Activated CD8-positive, alpha-beta memory T cell treated with anti-CD3 and anti-CD28 coated beads, Interleukin-2, amount 10 ng/mL, durations not matched to agents 7 days and 5 days (primary cell): ENCODE results near the gene COQ10A. TPM values are rescaled to one million over a fixed set of nuclear protein-coding genes. Genes with fewer than 3 reads are reported as not detected.

ENCODE experiments used
- ATAC-seq: fragments of 150-1000 bp; cut with Tn5 transposase; one replicate; pipeline ENCODE4 v1.10.0; 2021; ENCODE audit warnings: moderate library complexity
- CTCF ChIA-PET: fragments of 350-600 bp; sonication (Branson Sonifier 250); formaldehyde crosslinking; loops from one replicate; lab custom pipeline; 2021; ENCODE audit warnings: antibody characterized with exemption; lab: Charles Lee
- DNase-seq: peaks from one replicate; pipeline ENCODE4 v3.0.0-alpha.2; 2020
- H3K27ac Mint-ChIP-seq: one replicate; pipeline ENCODE4 v1.8.0; 2021; ENCODE audit warnings: mild to moderate bottlenecking, mixed read lengths
- H3K27me3 Mint-ChIP-seq: one replicate; pipeline ENCODE4 v1.8.0; 2021; ENCODE audit warnings: mixed read lengths
- H3K36me3 Mint-ChIP-seq: one replicate; pipeline ENCODE4 v1.8.0; 2021; ENCODE audit warnings: mild to moderate bottlenecking, mixed read lengths
- H3K4me1 Mint-ChIP-seq: one replicate; pipeline ENCODE4 v1.8.0; 2021; ENCODE audit warnings: mixed read lengths
- H3K4me3 Mint-ChIP-seq: one replicate; pipeline ENCODE4 v1.8.0; 2021; ENCODE audit warnings: mild to moderate bottlenecking, moderate library complexity, mixed read lengths
- H3K9me3 Mint-ChIP-seq: one replicate; pipeline ENCODE4 v1.8.0; 2022; ENCODE audit warnings: low read depth, mixed read lengths
- total RNA-seq, 2 experiments: library from RNA; stranded (reverse); gene quantifications; one replicate each; pipeline ENCODE4 v1.2.3, GENCODE V29; 2021

COQ10A gene
- total RNA-seq, 2 experiments from 2014 or later: 16.0 to 17.4 TPM

- Mint-ChIP-seq H3K4me1 (peaks cover 56% of the 10 kb centered on the region), H3K27ac (peak overlapping the region; percentile 31), H3K9me3 (no peaks in the 10 kb centered on the region), H3K4me3 (peak overlapping the region; percentile 6), H3K27me3 (no peaks in the 10 kb centered on the region), H3K36me3 (peaks cover 32% of the 10 kb centered on the region)
- CTCF ChIA-PET: interaction anchor here (0.7 to 1.3 kb wide), 4 partner anchors 11 to 339 kb away, joined by 3 to 4 read pairs (median 3); partner anchors contain the start of gene COQ10A
- no peak for ATAC-seq
- no peak for DNase-seq
Measured at GRCh38 chr12:56297400-56297799, 30.7 kb downstream of the COQ10A start.

- Mint-ChIP-seq H3K4me3 (peak overlapping the region; percentile 90), H3K27ac (peak overlapping the region; percentile 89), H3K9me3 (no peaks in the 10 kb centered on the region), H3K27me3 (no peaks in the 10 kb centered on the region), H3K4me1 (peaks cover 52% of the 10 kb centered on the region), H3K36me3 (peaks cover 27% of the 10 kb centered on the region)
- CTCF ChIA-PET: interaction anchor here (0.9 to 1.6 kb wide), 9 partner anchors 9 to 180 kb away, joined by 3 to 7 read pairs (median 4); partner anchors contain the start of genes ESYT1, IL23A and ZC3H10
- DNase-seq (no peak), ATAC-seq (no peak)
Measured at GRCh38 chr12:56298828-56299227, 32.1 kb downstream of the COQ10A start.

GRCh38 chr12:56299308-56299852, 32.6 kb downstream of the COQ10A start:
- DNase-seq (peak; percentile 56), ATAC-seq (peak; percentile 3)
- H3K9me3 Mint-ChIP-seq: no peaks in the 10 kb centered on the region
- CTCF ChIA-PET: interaction anchor here (1.1 to 1.9 kb wide), 7 partner anchors 12 to 181 kb away, joined by 3 to 7 read pairs (median 4); partner anchors contain the start of genes ESYT1, IL23A, PAN2 and ZC3H10
- H3K27ac Mint-ChIP-seq: peak overlapping the region; percentile 89
- peaks cover 49% of the 10 kb centered on the region for H3K4me1 Mint-ChIP-seq
- peaks cover 26% of the 10 kb centered on the region for H3K36me3 Mint-ChIP-seq
- no peaks in the 10 kb centered on the region for H3K27me3 Mint-ChIP-seq
- H3K4me3 Mint-ChIP-seq: peak overlapping the region; percentile 90

GRCh38 chr12:56299853-56300643, 33.3 kb downstream of the COQ10A start, which contains the start of gene CS:
Gene CS, minus strand, starts transcription at chr12:56300330. Its CDS starts 129 bp downstream, at chr12:56300201.
- no peaks in the 10 kb centered on the region for H3K9me3 Mint-ChIP-seq
- peak; percentile 97 for ATAC-seq
- peak; percentile 99 for DNase-seq
- peaks cover 26% of the 10 kb centered on the region for H3K36me3 Mint-ChIP-seq
- H3K27ac Mint-ChIP-seq: peak within 1 kb of the TSS; percentile 89
- peak within 1 kb of the TSS; percentile 90 for H3K4me3 Mint-ChIP-seq
- no peaks in the 10 kb centered on the region for H3K27me3 Mint-ChIP-seq
- CTCF ChIA-PET: interaction anchor here (0.6 to 1.9 kb wide), 4 partner anchors 13 to 78 kb away, joined by 3 to 6 read pairs (median 4); partner anchors contain the start of genes PAN2 and RNF41
- peaks cover 49% of the 10 kb centered on the region for H3K4me1 Mint-ChIP-seq

GRCh38 chr12:56300644-56301464, 34.1 kb downstream of the COQ10A start:
- no peaks in the 10 kb centered on the region for H3K9me3 Mint-ChIP-seq
- ATAC-seq (no peak), DNase-seq (no peak)
- peak overlapping the region; percentile 90 for H3K4me3 Mint-ChIP-seq
- H3K36me3 Mint-ChIP-seq: peaks cover 30% of the 10 kb centered on the region
- CTCF ChIA-PET: interaction anchor here (0.6 to 1.9 kb wide), 5 partner anchors 20 to 752 kb away, joined by 3 to 6 read pairs (median 3); partner anchors contain the start of genes PAN2 and RNF41
- peak overlapping the region; percentile 89 for H3K27ac Mint-ChIP-seq
- peaks cover 49% of the 10 kb centered on the region for H3K4me1 Mint-ChIP-seq
- no peaks in the 10 kb centered on the region for H3K27me3 Mint-ChIP-seq

GRCh38 chr12:56304276-56304675, 37.5 kb downstream of the COQ10A start:
- ATAC-seq (no peak), DNase-seq (no peak)
- CTCF ChIA-PET: no interaction called here

GRCh38 chr12:56304872-56305590, 38.3 kb downstream of the COQ10A start:
- no peak overlapping the region for H3K27ac Mint-ChIP-seq
- ATAC-seq (no peak), DNase-seq (no peak)
- CTCF ChIA-PET: interaction anchor here (1.3 kb wide), 1 partner anchor 37 kb away, joined by 3 read pairs; no protein-coding TSS in a partner anchor
- peaks cover 19% of the 10 kb centered on the region for H3K4me1 Mint-ChIP-seq
- H3K36me3 Mint-ChIP-seq: peaks cover 14% of the 10 kb centered on the region
- H3K4me3 Mint-ChIP-seq: no peak overlapping the region
- no peaks in the 10 kb centered on the region for H3K9me3 Mint-ChIP-seq
- H3K27me3 Mint-ChIP-seq: no peaks in the 10 kb centered on the region

More at GRCh38 chr12:56304276-56304675, 37.5 kb downstream of the COQ10A start:
- Mint-ChIP-seq H3K27me3 (no peaks in the 10 kb centered on the region), H3K27ac (no peak overlapping the region), H3K4me3 (no peak overlapping the region), H3K36me3 (peaks cover 10% of the 10 kb centered on the region), H3K4me1 (peaks cover 19% of the 10 kb centered on the region), H3K9me3 (no peaks in the 10 kb centered on the region)

- Mint-ChIP-seq H3K27me3 (no peaks in the 10 kb centered on the region), H3K36me3 (peaks cover 25% of the 10 kb centered on the region), H3K27ac (no peak overlapping the region), H3K9me3 (no peaks in the 10 kb centered on the region), H3K4me3 (no peak overlapping the region), H3K4me1 (peaks cover under 1% of the 10 kb centered on the region)
- no peak for DNase-seq
- CTCF ChIA-PET: interaction anchor here (1.9 to 2.3 kb wide), 2 partner anchors 9 to 101 kb away, joined by 6 to 9 read pairs; partner anchors contain the start of gene CNPY2
- no peak for ATAC-seq
Measured at GRCh38 chr12:56307221-56307965, 40.7 kb downstream of the COQ10A start.

GRCh38 chr12:56308714-56309113, 42.0 kb downstream of the COQ10A start:
- H3K9me3 Mint-ChIP-seq: no peaks in the 10 kb centered on the region
- DNase-seq: no peak
- peaks cover 25% of the 10 kb centered on the region for H3K36me3 Mint-ChIP-seq
- ATAC-seq: no peak
- no peak overlapping the region for H3K27ac Mint-ChIP-seq
- CTCF ChIA-PET: interaction anchor here (0.7 to 2.3 kb wide), 5 partner anchors 24 to 155 kb away, joined by 3 to 9 read pairs (median 3); partner anchors contain the start of gene ANKRD52
- no peak overlapping the region for H3K4me3 Mint-ChIP-seq
- H3K4me1 Mint-ChIP-seq: no peaks in the 10 kb centered on the region
- no peaks in the 10 kb centered on the region for H3K27me3 Mint-ChIP-seq

GRCh38 chr12:56311003-56311402, 44.3 kb downstream of the COQ10A start:
- Mint-ChIP-seq H3K36me3 (peaks cover 23% of the 10 kb centered on the region), H3K4me3 (no peak overlapping the region), H3K4me1 (peaks cover 10% of the 10 kb centered on the region), H3K9me3 (no peaks in the 10 kb centered on the region), H3K27me3 (no peaks in the 10 kb centered on the region), H3K27ac (no peak overlapping the region)
- DNase-seq (no peak), ATAC-seq (no peak)
- CTCF ChIA-PET: interaction anchor here (0.7 to 1.6 kb wide), 4 partner anchors 19 to 191 kb away, joined by 3 to 4 read pairs (median 3); partner anchors contain the start of gene RNF41

GRCh38 chr12:56315249-56315621, 48.5 kb downstream of the COQ10A start:
- Mint-ChIP-seq H3K9me3 (no peaks in the 10 kb centered on the region), H3K27me3 (no peaks in the 10 kb centered on the region), H3K4me1 (peaks cover 20% of the 10 kb centered on the region), H3K36me3 (peaks cover 24% of the 10 kb centered on the region), H3K27ac (peak overlapping the region; percentile 98), H3K4me3 (peak overlapping the region; percentile 98)
- CTCF ChIA-PET: interaction anchor here (1.2 to 3.2 kb wide), 7 partner anchors 8 to 149 kb away, joined by 3 to 17 read pairs (median 6); partner anchors contain the start of genes PAN2, RNF41 and SMARCC2
- ATAC-seq (no peak), DNase-seq (no peak)
